K562 (cell line): ENCODE data around the gene TEKT2.

Experiments used
- CCNT2 ChIP-seq: IDR thresholded peaks from 2 replicates; pipeline ENCODE4 v1.6.1; 2011; ENCODE audit warnings: borderline replicate concordance, low read depth, mild to moderate bottlenecking, moderate library complexity, mixed read lengths, low read length; ENCODE audit not compliant: insufficient read length; ENCODE audit errors: extremely low read depth
- CTCF ChIP-seq, 3 experiments: IDR thresholded peaks in 2 of 3; conservative IDR thresholded peaks in 1 of 3; 2 replicates each; pipeline ENCODE4 v1.5.1; 2011 to 2012; ENCODE audit warnings: low read length in 3 of 3, mild to moderate bottlenecking in 3 of 3, control low read depth in 2 of 3, improper control_type of control experiment in 1 of 3, inconsistent platforms in 1 of 3, low read depth in 1 of 3, mixed read lengths in 1 of 3, moderate library complexity in 1 of 3; ENCODE audit not compliant: insufficient read depth in 2 of 3
- EZH2 ChIP-seq: IDR thresholded peaks from 2 replicates; pipeline ENCODE4 v1.6.1; 2012; ENCODE audit warnings: low read depth, mild to moderate bottlenecking, inconsistent platforms, low read length, borderline replicate concordance
- GABPB1 ChIP-seq: sonication (generic); formaldehyde crosslinking; IDR thresholded peaks from 2 replicates; pipeline ENCODE4 v1.8.0; 2022; ENCODE audit warnings: mild to moderate bottlenecking, missing genetic modification reagents
- HDAC3 ChIP-seq: fragments of 450-650 bp; IDR thresholded peaks from 2 replicates; pipeline ENCODE4 v1.6.1; 2018; ENCODE audit warnings: borderline replicate concordance, mild to moderate bottlenecking, moderate library complexity; ENCODE audit not compliant: partially characterized antibody
- IRF1 ChIP-seq: sonication (generic); formaldehyde crosslinking; IDR thresholded peaks from 2 replicates; pipeline ENCODE4 v1.8.0; 2022; ENCODE audit warnings: missing genetic modification reagents, mild to moderate bottlenecking, borderline replicate concordance
- MTF1 ChIP-seq: fragments of 250-450 bp; sonication (Bioruptor Pico); IDR thresholded peaks from 2 replicates; pipeline ENCODE4 v1.9.0; 2021; ENCODE audit warnings: moderate library complexity, mild to moderate bottlenecking, inconsistent platforms, borderline replicate concordance
- TAF9B ChIP-seq: fragments of 450-650 bp; IDR thresholded peaks from 2 replicates; pipeline ENCODE4 v1.6.1; 2018; ENCODE audit warnings: mild to moderate bottlenecking; ENCODE audit not compliant: partially characterized antibody
- TEAD4 ChIP-seq, 2 experiments: sonication (generic) in 1 of 2; formaldehyde crosslinking in 1 of 2; IDR thresholded peaks; 2 replicates each; pipeline versions ENCODE4 v1.6.1 to v1.8.0; 2012 to 2022; ENCODE audit warnings: borderline replicate concordance in 1 of 2, inconsistent platforms in 1 of 2, low read length in 1 of 2, mild to moderate bottlenecking in 1 of 2, missing genetic modification reagents in 1 of 2
- YY1 ChIP-seq, 3 experiments: IDR thresholded peaks; 2 replicates each; pipeline ENCODE4 v1.6.1; 2011; ENCODE audit warnings: low read length in 2 of 3, mild to moderate bottlenecking in 2 of 3, moderate library complexity in 2 of 3, borderline replicate concordance in 1 of 3, control low read depth in 1 of 3, low read depth in 1 of 3; ENCODE audit not compliant: insufficient read depth in 3 of 3, insufficient replicate concordance in 2 of 3, control insufficient read depth in 1 of 3, insufficient read length in 1 of 3; ENCODE audit errors: extremely low read depth in 1 of 3

GRCh38 chr1:36091141-36091540, 7.2 kb downstream of the TEKT2 start:
- TF ChIP-seq HDAC3 (no peak), IRF1 (CRISPR knock-in tag) (no peak), GABPB1 (no peak), TEAD4 (IDR thresholded peaks at IDR 0.05; ENCODE audit: low read length) (no peak), TEAD4 (CRISPR knock-in tag; IDR thresholded peaks at IDR 0.05; ENCODE audit: borderline replicate concordance) (no peak), YY1 (IDR thresholded peaks at IDR 0.05; ENCODE audit: borderline replicate concordance in 1 of 3, control insufficient read depth in 1 of 3, extremely low read depth in 1 of 3, insufficient read depth in 3 of 3, insufficient read length in 1 of 3, insufficient replicate concordance in 2 of 3, low read depth in 1 of 3, low read length in 2 of 3) (no peak), TAF9B (no peak), CCNT2 (no peak), MTF1 (CRISPR knock-in tag) (no peak), CTCF (IDR thresholded peaks at IDR 0.05 in 2 of 3, conservative IDR thresholded peaks at IDR 0.05 in 1 of 3; ENCODE audit: insufficient read depth in 2 of 3, low read depth in 1 of 3, low read length in 3 of 3) (no peak), EZH2 (no peak)
